Neuronal stem cell (in vitro differentiated cells): ENCODE measurements around the gene TSPAN9.

Experiments used
- DNase-seq: peaks from one replicate; pipeline ENCODE4 v3.0.0-alpha.2; 2013; ENCODE audit warnings: low spot score
- H2AFZ ChIP-seq: one replicate; pipeline ENCODE4 v1.6.1; 2013; ENCODE audit warnings: mild to moderate bottlenecking, low read length, inconsistent platforms
- H2AK5ac ChIP-seq: 2 replicates; pipeline ENCODE4 v1.6.1; 2013; ENCODE audit warnings: low read depth, mild to moderate bottlenecking, inconsistent platforms, low read length, moderate library complexity, mixed read lengths
- H2BK120ac ChIP-seq: 2 replicates; pipeline ENCODE4 v1.6.1; 2013; ENCODE audit warnings: low read depth, mild to moderate bottlenecking, inconsistent platforms, low read length, moderate library complexity, mixed read lengths
- H2BK12ac ChIP-seq: one replicate; pipeline ENCODE4 v1.6.1; 2013; ENCODE audit warnings: low read length, inconsistent platforms
- H2BK15ac ChIP-seq: 2 replicates; pipeline ENCODE4 v1.6.1; 2013; ENCODE audit warnings: mild to moderate bottlenecking, low read length, inconsistent platforms, mixed read lengths
- H2BK5ac ChIP-seq: one replicate; pipeline ENCODE4 v1.6.1; 2013; ENCODE audit warnings: inconsistent platforms, mild to moderate bottlenecking, low read length, moderate library complexity
- H3K14ac ChIP-seq: one replicate; pipeline ENCODE4 v1.6.1; 2013; ENCODE audit warnings: low read length, inconsistent platforms
- H3K18ac ChIP-seq: 2 replicates; pipeline ENCODE4 v1.6.1; 2013; ENCODE audit warnings: low read length, inconsistent platforms
- H3K23ac ChIP-seq: 2 replicates; pipeline ENCODE4 v1.6.1; 2013; ENCODE audit warnings: low read depth, mild to moderate bottlenecking, mixed read lengths, low read length, inconsistent platforms; ENCODE audit not compliant: poor library complexity
- H3K27ac ChIP-seq: replicated peaks from 3 replicates; pipeline ENCODE4 v1.5.1; 2013; ENCODE audit warnings: low read length, inconsistent platforms
- H3K27me3 ChIP-seq, 3 experiments: 2 replicates each; pipeline ENCODE4 v1.6.1; 2013; ENCODE audit warnings: low read length in 3 of 3, mild to moderate bottlenecking in 2 of 3, inconsistent platforms in 1 of 3, low read depth in 1 of 3, mixed read lengths in 1 of 3, moderate library complexity in 1 of 3; ENCODE audit not compliant: control insufficient read depth in 3 of 3, insufficient read depth in 3 of 3
- H3K36me3 ChIP-seq, 2 donors: replicated peaks in 1 of 2; 2 replicates each; pipeline ENCODE4 v1.6.1; 2013; ENCODE audit warnings: low read length in 2 of 2; ENCODE audit not compliant: control insufficient read depth in 2 of 2, insufficient read depth in 2 of 2
- H3K4ac ChIP-seq: 2 replicates; pipeline ENCODE4 v1.6.1; 2013; ENCODE audit warnings: inconsistent platforms, mild to moderate bottlenecking, low read length, moderate library complexity
- H3K4me1 ChIP-seq, 2 donors: 1 replicate in 1 of 2; 2 replicates in 1 of 2; pipeline ENCODE4 v1.6.1; 2013; ENCODE audit warnings: low read length in 2 of 2, low read depth in 1 of 2; ENCODE audit not compliant: control insufficient read depth in 2 of 2, insufficient read depth in 1 of 2
- H3K4me2 ChIP-seq: one replicate; pipeline ENCODE4 v1.6.1; 2013; ENCODE audit warnings: mild to moderate bottlenecking, low read length, inconsistent platforms; ENCODE audit not compliant: insufficient read depth, poor library complexity, severe bottlenecking
- H3K4me3 ChIP-seq, 2 donors: 2 replicates each; pipeline ENCODE4 v1.5.1; 2013; ENCODE audit warnings: low read length in 2 of 2, mild to moderate bottlenecking in 2 of 2, inconsistent platforms in 1 of 2, moderate library complexity in 1 of 2
- H3K79me1 ChIP-seq: one replicate; pipeline ENCODE4 v1.6.1; 2013; ENCODE audit warnings: low read depth, mild to moderate bottlenecking, inconsistent platforms, low read length, moderate library complexity
- H3K9ac ChIP-seq: one replicate; pipeline ENCODE4 v1.6.1; 2013; ENCODE audit warnings: mild to moderate bottlenecking, low read depth, low read length, inconsistent platforms; ENCODE audit not compliant: poor library complexity
- H3K9me3 ChIP-seq, 2 donors: replicated peaks in 1 of 2; 2 replicates each; pipeline versions ENCODE3 to v1.6.1; 2013; ENCODE audit warnings: low read length in 2 of 2, mild to moderate bottlenecking in 2 of 2, inconsistent platforms in 1 of 2, low read depth in 1 of 2, mixed read lengths in 1 of 2, moderate library complexity in 1 of 2; ENCODE audit not compliant: control insufficient read depth in 2 of 2, insufficient read depth in 1 of 2
- H4K8ac ChIP-seq: one replicate; pipeline ENCODE4 v1.6.1; 2013; ENCODE audit warnings: low read depth, mild to moderate bottlenecking, inconsistent platforms, low read length, moderate library complexity
- H4K91ac ChIP-seq: one replicate; pipeline ENCODE4 v1.6.1; 2013; ENCODE audit warnings: low read length, low read depth, mild to moderate bottlenecking, inconsistent platforms; ENCODE audit not compliant: poor library complexity
- WGBS, 2 donors: extraction: QIAGEN DNeasy Blood & Tissue Kit; methylation state at CpG; one replicate each; pipeline ENCODE4 v1.1.7; 2013; ENCODE audit warnings: missing lambda C conversion rate in 2 of 2, mixed read lengths in 1 of 2; ENCODE audit not compliant: insufficient read length in 2 of 2, insufficient replicate concordance in 1 of 2; ENCODE audit errors: extremely low coverage in 2 of 2; 5-methylcytosine and 5-hydroxymethylcytosine counted together

Gene TSPAN9

DNA sequence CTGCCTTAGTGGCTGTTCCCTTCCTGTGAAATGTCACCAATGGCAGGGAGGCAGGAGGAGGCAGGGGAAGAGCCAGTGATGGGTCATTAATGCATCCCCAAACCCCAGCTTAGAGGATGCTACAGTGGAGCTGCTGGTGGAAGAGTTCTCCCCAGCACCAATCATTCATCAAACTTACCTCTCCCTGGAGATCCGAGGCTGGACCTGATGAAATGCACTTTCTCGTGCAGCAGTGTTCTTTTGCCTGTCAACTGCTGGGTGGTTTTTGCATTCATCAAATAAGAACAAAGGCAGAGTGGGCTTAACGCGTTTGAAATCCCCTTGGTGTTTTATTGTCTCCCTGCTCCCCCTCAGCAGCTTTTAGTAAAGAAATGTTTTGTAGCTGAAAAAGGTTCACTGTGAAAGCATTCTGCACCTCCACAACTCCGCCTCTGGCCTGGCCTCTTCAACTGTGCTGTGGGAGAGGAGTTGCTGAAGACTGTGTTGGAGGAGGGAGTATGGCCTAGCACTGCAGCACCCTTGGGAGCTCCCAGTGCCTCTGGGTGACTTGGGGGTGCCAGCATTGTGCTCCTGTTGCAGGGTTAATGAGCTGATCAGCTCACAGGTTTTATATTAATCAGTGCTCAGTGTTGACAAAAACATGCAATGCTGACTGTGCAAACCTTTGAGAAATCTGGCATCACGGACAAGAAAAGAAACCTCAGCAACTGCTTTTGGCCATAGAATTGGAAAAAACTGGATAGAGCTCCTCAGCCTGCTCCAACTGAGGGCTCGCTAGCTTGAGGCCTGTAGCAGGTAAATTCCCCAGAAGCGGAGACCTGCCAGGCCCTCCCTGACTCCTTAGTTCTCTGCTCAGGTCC is 14.4 kb downstream of the TSPAN9 start:
- H3K4me3 ChIP-seq = no peak overlapping the region
- H3K4me1 ChIP-seq = peaks cover 13 to 22% of the 10 kb centered on the region in 2 donors
- no peak overlapping the region for H3K9ac ChIP-seq
- H3K4me2 ChIP-seq = no peak overlapping the region
- H2BK15ac ChIP-seq = no peak overlapping the region
- peaks cover 3 to 4% of the 10 kb centered on the region in 2 donors for H3K9me3 ChIP-seq
- no peak overlapping the region for H2BK120ac ChIP-seq
- no peak overlapping the region for H3K4ac ChIP-seq
- no peak overlapping the region for H3K27ac ChIP-seq
- no peak overlapping the region for H3K18ac ChIP-seq
- H3K23ac ChIP-seq = no peak overlapping the region
- no peaks in the 10 kb centered on the region for H3K79me1 ChIP-seq
- no peak overlapping the region for H2BK5ac ChIP-seq
- H3K27me3 ChIP-seq = no peaks in the 10 kb centered on the region
- H2BK12ac ChIP-seq = no peak overlapping the region
- peaks cover 0 to 4% of the 10 kb centered on the region in 2 donors for H3K36me3 ChIP-seq
- H2AK5ac ChIP-seq = no peak overlapping the region
- no peak overlapping the region for H4K91ac ChIP-seq
- no peak overlapping the region for H2AFZ ChIP-seq
- H4K8ac ChIP-seq = no peak overlapping the region
- DNase-seq = no peak
- WGBS, 2 donors = no CpG with 5 or more reads among the region's 8 CpGs
- no peak overlapping the region for H3K14ac ChIP-seq

DNA sequence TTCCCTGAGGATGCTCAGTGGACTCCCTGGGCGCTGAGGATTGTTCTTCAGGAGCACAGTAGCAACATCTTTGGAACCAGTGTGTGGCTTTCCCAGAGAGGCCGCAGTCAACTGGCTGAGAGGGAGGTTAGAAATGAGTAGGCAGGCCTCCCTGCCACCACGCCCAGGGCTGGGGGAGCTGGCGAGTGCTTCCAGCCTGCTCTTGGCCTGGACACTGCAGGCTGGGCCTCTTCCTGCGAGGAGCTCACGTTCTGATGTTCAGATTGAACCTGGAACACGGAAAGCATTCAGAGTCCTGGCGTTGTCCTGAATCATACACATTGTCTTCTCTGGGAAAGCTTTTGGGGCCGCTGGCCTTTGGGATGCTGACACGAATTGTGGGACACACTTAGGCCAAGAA is 15.6 kb downstream of the TSPAN9 start:
- Histone ChIP-seq H3K79me1 (peaks cover under 1% of the 10 kb centered on the region), H2BK12ac (no peak overlapping the region), H4K91ac (no peak overlapping the region), H3K4me2 (no peak overlapping the region), H2BK15ac (no peak overlapping the region), H3K36me3 (peaks cover 0 to 4% of the 10 kb centered on the region in 2 donors), H3K4me3 (no peak overlapping the region), H3K23ac (no peak overlapping the region), H2BK120ac (no peak overlapping the region), H3K14ac (no peak overlapping the region), H3K27me3 (no peaks in the 10 kb centered on the region), H3K9me3 (peaks cover 4 to 6% of the 10 kb centered on the region in 2 donors), H3K4me1 (peaks cover 17 to 22% of the 10 kb centered on the region in 2 donors), H3K18ac (peak overlapping the region; percentile 11), H3K9ac (no peak overlapping the region), H2BK5ac (no peak overlapping the region), H4K8ac (no peak overlapping the region), H2AK5ac (peak overlapping the region; percentile 25), H3K4ac (no peak overlapping the region), H2AFZ (no peak overlapping the region), H3K27ac (no peak overlapping the region)
- WGBS, 2 donors = no CpG with 5 or more reads among the region's 10 CpGs
- DNase-seq = no peak

DNA sequence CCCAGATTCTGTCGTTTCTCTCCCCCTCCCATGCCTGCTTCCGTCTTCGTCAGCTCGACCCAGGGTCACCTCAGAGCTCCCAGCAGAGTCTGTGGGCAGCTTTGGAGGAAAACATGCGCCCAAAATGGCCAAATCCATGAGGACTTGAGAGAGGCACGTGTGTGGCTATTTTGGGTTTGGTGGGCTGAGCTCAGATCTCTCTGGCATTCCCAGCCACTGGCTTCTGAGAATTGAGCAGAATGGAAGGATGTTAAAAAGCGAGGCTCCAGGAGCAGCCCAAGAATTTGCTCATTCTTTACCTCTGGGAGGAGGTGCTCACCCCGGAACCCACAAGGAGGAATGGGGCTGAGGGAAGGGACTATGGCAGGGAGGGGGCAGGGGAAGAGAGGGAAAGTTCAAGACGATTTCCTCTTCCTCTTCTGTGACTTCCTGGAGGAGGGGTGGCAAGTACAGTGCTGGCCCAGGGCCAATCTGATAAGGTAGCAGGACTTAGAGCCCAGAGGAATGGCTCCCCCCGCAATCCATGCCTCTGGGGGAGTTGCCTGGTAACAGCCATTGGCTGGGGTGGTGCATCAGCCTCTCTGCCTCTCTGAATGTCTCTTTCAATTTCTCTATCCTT is 20.1 kb downstream of the TSPAN9 start:
- Histone ChIP-seq H3K18ac (no peak overlapping the region), H3K4me2 (no peak overlapping the region), H2BK120ac (no peak overlapping the region), H3K23ac (no peak overlapping the region), H2AFZ (no peak overlapping the region), H3K9me3 (peaks cover 6 to 15% of the 10 kb centered on the region in 2 donors), H3K14ac (no peak overlapping the region), H3K4me1 (peaks cover 4 to 8% of the 10 kb centered on the region in 2 donors), H2AK5ac (no peak overlapping the region), H3K27me3 (no peaks in the 10 kb centered on the region), H2BK12ac (no peak overlapping the region), H3K27ac (no peak overlapping the region), H3K79me1 (peaks cover 3% of the 10 kb centered on the region), H3K4ac (no peak overlapping the region), H3K9ac (no peak overlapping the region), H4K8ac (no peak overlapping the region), H2BK15ac (no peak overlapping the region), H3K4me3 (no peak overlapping the region), H2BK5ac (no peak overlapping the region), H3K36me3 (peaks cover 0 to 2% of the 10 kb centered on the region in 2 donors), H4K91ac (no peak overlapping the region)
- WGBS, 2 donors = no CpG with 5 or more reads among the region's 10 CpGs
- no peak for DNase-seq

DNA sequence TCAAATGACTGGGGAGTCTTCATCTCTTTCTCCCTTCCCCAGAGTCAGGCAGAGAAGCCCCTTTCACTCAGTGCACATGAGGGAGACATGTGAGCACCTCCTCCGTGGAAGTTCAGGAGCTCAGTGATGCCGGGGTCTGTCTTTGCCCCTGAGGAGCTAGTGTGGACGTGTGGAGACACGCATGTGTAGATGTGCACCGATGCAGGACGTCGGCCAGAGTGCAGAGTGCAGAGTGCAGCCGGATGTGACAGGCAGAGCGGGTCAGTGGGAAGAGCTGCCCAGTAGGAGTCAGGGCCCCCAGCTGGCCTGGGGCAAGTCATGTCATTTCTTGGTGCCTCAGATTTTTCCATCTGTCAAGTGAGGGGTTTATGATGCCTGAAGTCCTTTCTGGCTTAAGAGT is 20.7 kb downstream of the TSPAN9 start:
- no peak overlapping the region for H3K9ac ChIP-seq
- peak overlapping the region in 1 of 2 donors; percentile 42 for H3K4me3 ChIP-seq
- H3K27me3 ChIP-seq = no peaks in the 10 kb centered on the region
- no peak overlapping the region for H3K4me2 ChIP-seq
- WGBS, 2 donors = no CpG with 5 or more reads among the region's 9 CpGs
- DNase-seq = no peak
- H3K4ac ChIP-seq = no peak overlapping the region
- H2AFZ ChIP-seq = no peak overlapping the region
- H4K91ac ChIP-seq = no peak overlapping the region
- H4K8ac ChIP-seq = no peak overlapping the region
- H3K23ac ChIP-seq = no peak overlapping the region
- peak overlapping the region; percentile 15 for H3K18ac ChIP-seq
- H3K79me1 ChIP-seq = peaks cover 3% of the 10 kb centered on the region
- H2BK5ac ChIP-seq = no peak overlapping the region
- H3K36me3 ChIP-seq = peaks cover 0 to 2% of the 10 kb centered on the region in 2 donors
- H2BK120ac ChIP-seq = no peak overlapping the region
- no peak overlapping the region for H3K27ac ChIP-seq
- H2BK12ac ChIP-seq = no peak overlapping the region
- peak overlapping the region; percentile 38 for H2BK15ac ChIP-seq
- no peak overlapping the region for H2AK5ac ChIP-seq
- H3K4me1 ChIP-seq = peaks cover 4 to 6% of the 10 kb centered on the region in 2 donors
- no peak overlapping the region for H3K14ac ChIP-seq
- peaks cover 6 to 15% of the 10 kb centered on the region in 2 donors for H3K9me3 ChIP-seq
